ENCODE data around the gene VPS37D. TPM values are rescaled to one million over a fixed set of nuclear protein-coding genes. Genes with fewer than 3 reads are reported as not detected.

VPS37D gene
- polyA plus RNA-seq, 3 donors: not detected

- intact Hi-C loops (cut with micrococcal nuclease): no loop called here
Observed at GRCh38 chr7:73633844-73634243, 33.8 kb upstream of the VPS37D start.

DNA sequence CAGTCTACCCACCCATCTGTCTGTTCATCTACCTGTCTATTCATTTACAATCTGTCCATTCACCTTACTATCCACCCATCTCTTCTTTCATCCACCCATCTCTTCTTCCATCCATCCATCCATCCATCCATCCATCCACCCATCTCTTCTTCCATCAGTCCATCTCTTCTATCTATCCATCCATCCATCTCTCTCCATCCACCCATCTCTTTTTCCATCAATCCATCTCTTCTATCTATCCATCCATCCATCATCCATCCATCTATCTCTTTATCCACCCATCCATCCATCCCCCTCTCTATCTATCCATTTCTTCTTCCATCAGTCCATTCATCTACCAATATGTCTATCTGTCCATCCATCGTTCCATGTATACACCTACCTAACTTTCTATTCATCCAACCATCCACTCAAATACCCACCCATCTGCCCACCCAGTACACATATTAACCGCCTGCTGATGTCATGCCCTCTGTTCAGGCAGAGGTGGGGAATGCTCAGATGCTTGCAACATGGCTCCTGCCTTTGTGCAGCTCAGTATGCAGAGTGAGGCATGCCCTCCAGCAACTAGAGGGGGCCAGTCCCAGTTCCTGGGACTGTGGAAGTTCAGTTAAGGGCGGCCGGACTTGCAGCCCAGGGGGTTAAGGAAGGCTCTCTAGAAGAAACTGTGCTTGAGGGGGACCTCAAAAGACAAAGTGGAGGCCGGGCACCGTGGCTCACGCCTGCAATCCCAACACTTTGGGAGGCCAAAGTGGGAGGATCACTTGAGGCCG is 32.0 kb upstream of the VPS37D start:
- Mint-ChIP-seq H3K9me3 (peaks cover 0 to 8% (median 5%) of the 10 kb centered on the region in 7 donors), H3K27ac (peak overlapping the region in 3 of 7 donors; percentile 37 to 81 (median 78)), H3K36me3 (no peaks in the 10 kb centered on the region), H3K27me3 (ENCODE audit: low read depth in 3 of 3) (peaks cover 21 to 49% (median 40%) of the 10 kb centered on the region in 3 donors), H3K4me3 (peak overlapping the region; percentile 17 to 70), H3K4me1 (peaks cover 19% of the 10 kb centered on the region)
- Histone ChIP-seq H3K27ac (ENCODE audit: low read depth in 1 of 2, low read length in 2 of 2) (no peak overlapping the region), H3K4me3 (replicated peaks in 1 of 3; ENCODE audit: low read depth in 2 of 3, low read length in 3 of 3) (no peak overlapping the region), H3K36me3 (replicated peaks in 1 of 2; ENCODE audit: control insufficient read depth in 1 of 2, insufficient read depth in 2 of 2, low read length in 2 of 2) (no peaks in the 10 kb centered on the region), H4K20me1 (ENCODE audit: insufficient read depth, low read length) (no peaks in the 10 kb centered on the region), H3K9me3 (replicated peaks in 1 of 2; ENCODE audit: control insufficient read depth in 1 of 2, insufficient read depth in 1 of 2, low read length in 2 of 2) (peaks cover 0 to under 1% of the 10 kb centered on the region in 2 donors), H3K9ac (ENCODE audit: insufficient read depth, low read length, poor library complexity, severe bottlenecking) (no peak overlapping the region), H3K79me2 (ENCODE audit: insufficient read depth, low read length) (no peaks in the 10 kb centered on the region), H2AFZ (ENCODE audit: insufficient read depth, low read depth, low read length, poor library complexity, severe bottlenecking) (no peak overlapping the region), H3K4me2 (replicated peaks; ENCODE audit: extremely low read depth, low read length, poor library complexity, severe bottlenecking) (no peak overlapping the region), H3K27me3 (ENCODE audit: control insufficient read depth in 2 of 2, insufficient read depth in 2 of 2, low read length in 2 of 2) (peaks cover 0 to 18% of the 10 kb centered on the region in 2 donors), H3K4me1 (ENCODE audit: control insufficient read depth in 1 of 2, insufficient read depth in 2 of 2, low read length in 2 of 2) (peaks cover 11 to 20% of the 10 kb centered on the region in 2 donors)
- WGBS (ENCODE audit: insufficient coverage): 87% methylated on average over 4 of the region's 8 CpGs
- no peak for DNase-seq
- intact Hi-C loops (cut with micrococcal nuclease): no loop called here
- TF ChIP-seq, protein P1, sequence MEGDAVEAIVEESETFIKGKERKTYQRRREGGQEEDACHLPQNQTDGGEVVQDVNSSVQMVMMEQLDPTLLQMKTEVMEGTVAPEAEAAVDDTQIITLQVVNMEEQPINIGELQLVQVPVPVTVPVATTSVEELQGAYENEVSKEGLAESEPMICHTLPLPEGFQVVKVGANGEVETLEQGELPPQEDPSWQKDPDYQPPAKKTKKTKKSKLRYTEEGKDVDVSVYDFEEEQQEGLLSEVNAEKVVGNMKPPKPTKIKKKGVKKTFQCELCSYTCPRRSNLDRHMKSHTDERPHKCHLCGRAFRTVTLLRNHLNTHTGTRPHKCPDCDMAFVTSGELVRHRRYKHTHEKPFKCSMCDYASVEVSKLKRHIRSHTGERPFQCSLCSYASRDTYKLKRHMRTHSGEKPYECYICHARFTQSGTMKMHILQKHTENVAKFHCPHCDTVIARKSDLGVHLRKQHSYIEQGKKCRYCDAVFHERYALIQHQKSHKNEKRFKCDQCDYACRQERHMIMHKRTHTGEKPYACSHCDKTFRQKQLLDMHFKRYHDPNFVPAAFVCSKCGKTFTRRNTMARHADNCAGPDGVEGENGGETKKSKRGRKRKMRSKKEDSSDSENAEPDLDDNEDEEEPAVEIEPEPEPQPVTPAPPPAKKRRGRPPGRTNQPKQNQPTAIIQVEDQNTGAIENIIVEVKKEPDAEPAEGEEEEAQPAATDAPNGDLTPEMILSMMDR (IDR thresholded peaks at IDR 0.05): no peak

More at GRCh38 chr7:73633844-73634243, 33.8 kb upstream of the VPS37D start:
- Histone ChIP-seq H4K20me1 (ENCODE audit: insufficient read depth, low read length) (no peaks in the 10 kb centered on the region), H3K27ac (ENCODE audit: low read depth in 1 of 2, low read length in 2 of 2) (no peak overlapping the region), H3K36me3 (replicated peaks in 1 of 2; ENCODE audit: control insufficient read depth in 1 of 2, insufficient read depth in 2 of 2, low read length in 2 of 2) (no peaks in the 10 kb centered on the region), H3K9me3 (replicated peaks in 1 of 2; ENCODE audit: control insufficient read depth in 1 of 2, insufficient read depth in 1 of 2, low read length in 2 of 2) (no peaks in the 10 kb centered on the region), H3K4me2 (replicated peaks; ENCODE audit: extremely low read depth, low read length, poor library complexity, severe bottlenecking) (no peak overlapping the region), H2AFZ (ENCODE audit: insufficient read depth, low read depth, low read length, poor library complexity, severe bottlenecking) (no peak overlapping the region), H3K4me1 (ENCODE audit: control insufficient read depth in 1 of 2, insufficient read depth in 2 of 2, low read length in 2 of 2) (peaks cover 11 to 17% of the 10 kb centered on the region in 2 donors), H3K4me3 (replicated peaks in 1 of 3; ENCODE audit: low read depth in 2 of 3, low read length in 3 of 3) (no peak overlapping the region), H3K79me2 (ENCODE audit: insufficient read depth, low read length) (no peaks in the 10 kb centered on the region), H3K9ac (ENCODE audit: insufficient read depth, low read length, poor library complexity, severe bottlenecking) (no peak overlapping the region), H3K27me3 (ENCODE audit: control insufficient read depth in 2 of 2, insufficient read depth in 2 of 2, low read length in 2 of 2) (peaks cover 0 to 19% of the 10 kb centered on the region in 2 donors)
- WGBS (ENCODE audit: insufficient coverage): 80% methylated on average over 1 of the region's 8 CpGs
- peaks cover 14% of the 10 kb centered on the region for H3K4me1 Mint-ChIP-seq
- H3K9me3 Mint-ChIP-seq: peaks cover 0 to 4% (median 1%) of the 10 kb centered on the region in 7 donors
- H3K27me3 Mint-ChIP-seq (ENCODE audit: low read depth in 3 of 3): peaks cover 23 to 56% (median 52%) of the 10 kb centered on the region in 3 donors
- peak overlapping the region in 1 of 2 donors; percentile 76 for H3K4me3 Mint-ChIP-seq
- no peaks in the 10 kb centered on the region for H3K36me3 Mint-ChIP-seq
- DNase-seq: no peak
- H3K27ac Mint-ChIP-seq: no peak overlapping the region
- TF ChIP-seq, protein P1 (IDR thresholded peaks at IDR 0.05): no peak

Data from CD14-positive monocyte (primary cell).